Activated naive CD8-positive, alpha-beta T cell (primary cell): Measurements from ENCODE around the gene CTDSPL2.

Source experiments
- H3K27ac Mint-ChIP-seq: one replicate; pipeline ENCODE4 v1.8.0; 2021; ENCODE audit warnings: mixed read lengths
- H3K27me3 Mint-ChIP-seq: one replicate; pipeline ENCODE4 v1.8.0; 2021; ENCODE audit warnings: mixed read lengths
- H3K36me3 Mint-ChIP-seq: one replicate; pipeline ENCODE4 v1.8.0; 2021; ENCODE audit warnings: mixed read lengths
- H3K4me1 Mint-ChIP-seq: one replicate; pipeline ENCODE4 v1.8.0; 2021; ENCODE audit warnings: low read depth, mixed read lengths
- H3K4me3 Mint-ChIP-seq: one replicate; pipeline ENCODE4 v1.8.0; 2021; ENCODE audit warnings: mild to moderate bottlenecking, mixed read lengths
- H3K9me3 Mint-ChIP-seq: one replicate; pipeline ENCODE4 v1.8.0; 2021; ENCODE audit warnings: low read depth, mixed read lengths

Gene CTDSPL2

GRCh38 chr15:44426975-44427755 lies at the start of gene CTDSPL2:
TSS of gene CTDSPL2 (plus strand) at chr15:44427629. CDS start at chr15:44459015, 31,386 bp downstream.
- H3K36me3 Mint-ChIP-seq = no peaks in the 10 kb centered on the region

DNA sequence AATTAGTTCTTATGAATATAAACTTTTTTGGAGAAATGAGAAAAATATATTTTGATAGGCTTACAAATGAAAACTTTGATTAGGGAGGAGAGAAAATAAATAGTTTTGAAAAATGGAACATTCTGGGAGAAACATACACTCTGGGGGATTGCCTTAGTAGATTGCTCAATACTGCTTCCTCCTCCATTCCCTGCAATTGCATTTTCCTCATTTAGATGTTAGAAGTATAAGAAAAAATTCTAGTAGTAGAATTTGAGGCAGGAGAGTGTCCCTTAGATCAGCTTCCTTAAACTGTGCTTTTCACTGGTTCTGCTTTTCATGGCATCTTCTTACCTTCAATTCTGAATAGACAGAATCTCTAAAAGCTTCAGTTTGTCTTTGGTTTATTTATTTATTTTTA lies 46.2 kb upstream of the CTDSPL2 start:
- H3K36me3 Mint-ChIP-seq = peaks cover 6% of the 10 kb centered on the region
- no peaks in the 10 kb centered on the region for H3K9me3 Mint-ChIP-seq
- H3K27me3 Mint-ChIP-seq = no peaks in the 10 kb centered on the region
- peaks cover 2% of the 10 kb centered on the region for H3K4me1 Mint-ChIP-seq
- H3K27ac Mint-ChIP-seq = no peak overlapping the region
- no peak overlapping the region for H3K4me3 Mint-ChIP-seq

More at GRCh38 chr15:44426975-44427755, at the start of gene CTDSPL2:
- Mint-ChIP-seq H3K9me3 (no peaks in the 10 kb centered on the region), H3K4me3 (peak within 1 kb of the TSS; percentile 96), H3K4me1 (peaks cover 53% of the 10 kb centered on the region), H3K27ac (peak within 1 kb of the TSS; percentile 98), H3K27me3 (no peaks in the 10 kb centered on the region)

- peaks cover 8% of the 10 kb centered on the region for H3K36me3 Mint-ChIP-seq
- no peaks in the 10 kb centered on the region for H3K9me3 Mint-ChIP-seq
- H3K27ac Mint-ChIP-seq = no peak overlapping the region
- peaks cover 2% of the 10 kb centered on the region for H3K4me1 Mint-ChIP-seq
- no peak overlapping the region for H3K4me3 Mint-ChIP-seq
- H3K27me3 Mint-ChIP-seq = no peaks in the 10 kb centered on the region
Measured at GRCh38 chr15:44385344-44385942, 42.0 kb upstream of the CTDSPL2 start.

GRCh38 chr15:44394062-44394461 lies 33.4 kb upstream of the CTDSPL2 start:
- H3K27ac Mint-ChIP-seq = no peak overlapping the region
- peaks cover 7% of the 10 kb centered on the region for H3K36me3 Mint-ChIP-seq
- no peaks in the 10 kb centered on the region for H3K9me3 Mint-ChIP-seq
- no peaks in the 10 kb centered on the region for H3K4me1 Mint-ChIP-seq
- no peaks in the 10 kb centered on the region for H3K27me3 Mint-ChIP-seq
- H3K4me3 Mint-ChIP-seq = no peak overlapping the region

GRCh38 chr15:44394562-44394961 lies 32.9 kb upstream of the CTDSPL2 start:
- no peak overlapping the region for H3K4me3 Mint-ChIP-seq

DNA sequence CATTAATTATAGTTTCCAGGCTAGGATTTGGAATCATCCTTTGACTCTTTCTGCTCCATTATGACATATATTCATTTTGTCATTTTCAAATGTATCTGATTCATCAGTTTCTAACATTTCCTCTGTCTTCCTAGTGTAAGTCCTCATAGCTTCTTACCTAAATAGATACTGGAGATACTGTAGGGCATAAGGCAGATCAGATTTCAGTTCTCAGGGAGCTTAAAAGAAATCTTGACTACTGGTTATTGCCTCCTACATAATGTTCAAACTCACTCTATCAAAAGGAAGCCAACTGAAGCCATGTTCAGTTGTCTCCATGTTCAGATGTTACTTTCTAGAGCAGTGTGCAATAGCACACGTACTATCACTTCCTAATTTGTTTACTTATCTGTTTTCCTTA lies 29.6 kb upstream of the CTDSPL2 start:
- Mint-ChIP-seq H3K4me1 (no peaks in the 10 kb centered on the region), H3K27me3 (no peaks in the 10 kb centered on the region), H3K4me3 (no peak overlapping the region), H3K36me3 (peaks cover 11% of the 10 kb centered on the region), H3K9me3 (no peaks in the 10 kb centered on the region), H3K27ac (no peak overlapping the region)

More at GRCh38 chr15:44394562-44394961, 32.9 kb upstream of the CTDSPL2 start:
- Mint-ChIP-seq H3K27ac (no peak overlapping the region), H3K9me3 (no peaks in the 10 kb centered on the region), H3K4me1 (no peaks in the 10 kb centered on the region), H3K36me3 (peaks cover 8% of the 10 kb centered on the region), H3K27me3 (no peaks in the 10 kb centered on the region)

DNA sequence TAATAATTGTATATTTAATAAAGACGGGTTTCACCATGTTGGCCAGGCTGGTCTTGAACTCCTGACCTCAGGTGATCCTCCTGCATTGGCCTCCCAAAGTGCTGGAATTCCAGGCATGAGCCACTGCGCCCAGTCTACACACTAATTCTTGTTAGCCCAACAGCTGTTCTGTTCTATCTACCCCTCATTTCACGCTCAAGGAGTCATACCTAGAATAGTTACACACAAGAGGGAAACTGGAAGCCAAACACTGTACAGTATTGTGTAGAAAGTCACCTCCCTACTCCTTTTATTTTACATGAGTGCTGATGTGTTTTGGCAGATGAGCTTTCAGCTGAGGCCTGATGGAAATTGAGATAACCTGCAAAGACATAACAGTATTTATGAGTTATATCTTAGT lies 13.4 kb upstream of the CTDSPL2 start:
- H3K9me3 Mint-ChIP-seq = no peaks in the 10 kb centered on the region
- no peak overlapping the region for H3K27ac Mint-ChIP-seq
- no peak overlapping the region for H3K4me3 Mint-ChIP-seq
- H3K36me3 Mint-ChIP-seq = peaks cover 4% of the 10 kb centered on the region
- no peaks in the 10 kb centered on the region for H3K27me3 Mint-ChIP-seq
- H3K4me1 Mint-ChIP-seq = no peaks in the 10 kb centered on the region

GRCh38 chr15:44427756-44428724 lies 611 bp downstream of the CTDSPL2 start:
- Mint-ChIP-seq H3K4me3 (peak overlapping the region; percentile 96), H3K27ac (peak overlapping the region; percentile 98), H3K36me3 (no peaks in the 10 kb centered on the region), H3K4me1 (peaks cover 53% of the 10 kb centered on the region), H3K9me3 (no peaks in the 10 kb centered on the region), H3K27me3 (no peaks in the 10 kb centered on the region)

DNA sequence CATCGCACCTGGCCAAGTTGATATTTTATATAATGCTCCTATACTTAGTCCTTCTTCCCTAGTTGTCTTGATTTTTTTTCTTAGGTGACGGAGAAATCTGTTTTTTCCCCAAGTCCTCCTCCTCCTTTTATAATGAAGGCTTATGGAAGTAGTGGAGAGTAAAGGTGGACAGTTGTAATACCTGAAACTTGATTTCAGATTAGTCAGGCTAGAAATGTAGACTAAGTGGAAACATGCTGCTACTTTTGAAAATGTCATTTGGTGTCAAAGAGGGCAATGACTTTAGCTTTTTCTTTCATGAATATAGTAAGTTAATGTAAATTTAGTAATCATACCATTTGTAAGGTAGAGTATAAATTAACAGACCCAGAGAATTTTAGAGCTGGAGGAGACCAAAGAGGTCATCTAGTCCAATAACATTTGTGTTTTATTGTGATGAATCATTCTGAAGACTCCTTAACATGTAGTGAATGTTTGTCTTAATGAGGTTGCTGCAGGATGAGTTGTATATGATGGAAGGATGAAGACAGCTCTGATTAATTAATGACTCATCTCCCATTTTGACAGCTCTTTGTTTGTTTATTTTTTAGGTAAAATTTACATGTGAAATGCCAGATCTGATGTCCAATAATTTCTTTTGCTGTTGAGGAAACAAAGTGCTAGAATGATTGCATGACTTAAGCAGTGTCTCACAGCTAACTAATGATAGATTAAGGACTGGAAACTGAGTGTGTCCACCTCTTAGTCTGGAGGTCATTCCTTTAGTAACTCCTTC lies 8.7 kb downstream of the CTDSPL2 start:
- H3K36me3 Mint-ChIP-seq = no peaks in the 10 kb centered on the region
- no peaks in the 10 kb centered on the region for H3K27me3 Mint-ChIP-seq
- H3K4me3 Mint-ChIP-seq = no peak overlapping the region
- peak overlapping the region; percentile 80 for H3K27ac Mint-ChIP-seq
- no peaks in the 10 kb centered on the region for H3K9me3 Mint-ChIP-seq
- H3K4me1 Mint-ChIP-seq = peaks cover 52% of the 10 kb centered on the region

GRCh38 chr15:44438402-44438801 lies 11.0 kb downstream of the CTDSPL2 start:
- peak overlapping the region; percentile 4 for H3K4me3 Mint-ChIP-seq
- H3K36me3 Mint-ChIP-seq = peaks cover 4% of the 10 kb centered on the region
- H3K9me3 Mint-ChIP-seq = no peaks in the 10 kb centered on the region
- peaks cover 55% of the 10 kb centered on the region for H3K4me1 Mint-ChIP-seq
- H3K27ac Mint-ChIP-seq = peak overlapping the region; percentile 19
- no peaks in the 10 kb centered on the region for H3K27me3 Mint-ChIP-seq

GRCh38 chr15:44441095-44441501 lies 13.7 kb downstream of the CTDSPL2 start:
- H3K4me3 Mint-ChIP-seq = no peak overlapping the region

GRCh38 chr15:44443515-44443914 lies 16.1 kb downstream of the CTDSPL2 start:
- Mint-ChIP-seq H3K27ac (no peak overlapping the region), H3K4me1 (peaks cover 44% of the 10 kb centered on the region), H3K9me3 (no peaks in the 10 kb centered on the region), H3K4me3 (no peak overlapping the region), H3K36me3 (peaks cover 4% of the 10 kb centered on the region), H3K27me3 (no peaks in the 10 kb centered on the region)

More at GRCh38 chr15:44441095-44441501, 13.7 kb downstream of the CTDSPL2 start:
- Mint-ChIP-seq H3K27me3 (no peaks in the 10 kb centered on the region), H3K36me3 (peaks cover 4% of the 10 kb centered on the region), H3K9me3 (no peaks in the 10 kb centered on the region), H3K27ac (no peak overlapping the region), H3K4me1 (peaks cover 52% of the 10 kb centered on the region)

- Mint-ChIP-seq H3K9me3 (no peaks in the 10 kb centered on the region), H3K4me1 (peaks cover 42% of the 10 kb centered on the region), H3K27me3 (no peaks in the 10 kb centered on the region), H3K36me3 (peaks cover 2% of the 10 kb centered on the region), H3K4me3 (no peak overlapping the region), H3K27ac (peak overlapping the region; percentile 46)
Measured at GRCh38 chr15:44447772-44448376, 20.4 kb downstream of the CTDSPL2 start.

DNA sequence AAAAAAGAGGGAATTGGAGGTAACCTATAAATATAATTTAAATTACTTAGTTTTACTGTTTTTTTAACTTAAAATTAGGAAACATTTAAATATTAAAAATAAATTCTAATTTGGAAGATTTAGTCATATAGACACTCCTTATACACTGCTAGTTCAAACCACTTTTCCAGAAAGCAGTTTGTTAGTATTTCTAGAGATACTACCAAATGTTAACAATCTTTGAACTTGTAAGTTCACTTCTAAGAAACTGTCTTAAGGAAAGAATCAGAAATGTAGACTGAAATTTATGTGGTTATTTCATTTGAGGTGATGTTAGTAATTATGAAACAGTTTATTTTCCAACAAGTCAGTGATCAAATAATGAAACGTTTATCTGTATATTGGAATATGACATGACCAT lies 22.7 kb downstream of the CTDSPL2 start:
- no peaks in the 10 kb centered on the region for H3K27me3 Mint-ChIP-seq
- peaks cover 53% of the 10 kb centered on the region for H3K4me1 Mint-ChIP-seq
- no peak overlapping the region for H3K27ac Mint-ChIP-seq

More for the DNA sequence above, 22.7 kb downstream of the CTDSPL2 start:
- no peaks in the 10 kb centered on the region for H3K36me3 Mint-ChIP-seq
- no peaks in the 10 kb centered on the region for H3K9me3 Mint-ChIP-seq
- no peak overlapping the region for H3K4me3 Mint-ChIP-seq
